Inflammatory macrophage (primary cell): ENCODE data around the gene SDK1.

ENCODE experiments used
- DNase-seq, 2 donors: peaks; one replicate each; pipeline ENCODE4 v3.0.0-alpha.2; 2020 to 2022

The SDK1 gene

DNA sequence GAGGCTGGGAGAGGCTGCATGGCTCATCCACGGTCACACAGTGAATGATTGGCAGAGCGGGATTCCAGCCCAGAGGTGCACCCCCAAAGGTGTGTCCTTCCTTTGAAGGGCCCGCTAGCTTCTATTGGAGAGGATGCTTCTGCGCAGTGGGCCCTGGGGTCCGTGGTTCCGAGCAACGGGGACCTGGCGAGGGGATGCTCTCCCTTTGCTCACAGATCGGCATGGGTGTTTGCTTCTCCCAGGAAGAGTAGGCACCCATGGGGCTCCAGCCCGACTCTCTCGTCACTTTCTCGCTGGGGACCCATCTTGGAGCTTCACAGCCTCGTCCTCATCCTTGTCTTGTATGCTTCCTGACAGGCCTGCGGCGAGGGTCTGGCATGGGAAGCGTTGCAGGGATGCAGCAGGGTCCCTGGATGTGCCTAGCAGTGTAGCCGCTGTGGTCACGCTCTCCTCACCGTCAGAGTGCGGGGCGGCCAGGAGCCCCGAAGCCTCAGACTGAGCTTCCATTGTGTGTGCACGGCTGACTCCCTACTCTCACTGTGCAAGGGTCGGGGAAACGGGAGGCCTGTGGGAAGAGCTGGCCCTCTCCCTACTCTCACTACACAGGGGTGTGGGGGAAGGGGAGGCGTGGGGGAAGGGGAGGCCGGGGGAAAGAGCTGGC is 842.6 kb downstream of the SDK1 start:
- no peak for DNase-seq

DNA sequence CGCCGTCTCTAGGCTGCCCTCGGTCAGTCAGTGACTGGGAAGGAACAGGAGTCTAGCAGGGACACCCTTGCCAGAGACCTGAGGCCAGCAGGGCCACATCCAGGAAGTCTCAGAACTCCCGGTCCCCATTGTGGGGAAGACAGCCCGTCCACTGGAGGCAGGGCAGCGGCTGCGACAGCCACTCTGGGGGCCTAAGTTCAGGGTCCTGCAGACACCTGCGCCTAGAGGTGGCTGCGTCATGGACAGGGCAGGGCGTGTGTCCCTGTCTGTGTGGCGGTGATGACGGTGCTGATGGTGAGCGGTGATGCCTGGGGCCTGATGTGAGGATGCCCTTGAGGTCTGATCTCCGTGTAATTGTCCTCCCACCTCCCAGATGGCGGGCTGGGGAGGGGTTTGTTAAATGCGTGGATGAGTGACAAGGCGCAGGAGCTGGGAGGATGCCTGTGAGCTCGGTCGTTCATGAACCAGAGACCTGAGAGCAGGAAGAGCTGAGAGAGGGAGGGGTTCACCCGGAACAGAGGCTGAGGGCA is 843.2 kb downstream of the SDK1 start:
- DNase-seq: no peak

DNA sequence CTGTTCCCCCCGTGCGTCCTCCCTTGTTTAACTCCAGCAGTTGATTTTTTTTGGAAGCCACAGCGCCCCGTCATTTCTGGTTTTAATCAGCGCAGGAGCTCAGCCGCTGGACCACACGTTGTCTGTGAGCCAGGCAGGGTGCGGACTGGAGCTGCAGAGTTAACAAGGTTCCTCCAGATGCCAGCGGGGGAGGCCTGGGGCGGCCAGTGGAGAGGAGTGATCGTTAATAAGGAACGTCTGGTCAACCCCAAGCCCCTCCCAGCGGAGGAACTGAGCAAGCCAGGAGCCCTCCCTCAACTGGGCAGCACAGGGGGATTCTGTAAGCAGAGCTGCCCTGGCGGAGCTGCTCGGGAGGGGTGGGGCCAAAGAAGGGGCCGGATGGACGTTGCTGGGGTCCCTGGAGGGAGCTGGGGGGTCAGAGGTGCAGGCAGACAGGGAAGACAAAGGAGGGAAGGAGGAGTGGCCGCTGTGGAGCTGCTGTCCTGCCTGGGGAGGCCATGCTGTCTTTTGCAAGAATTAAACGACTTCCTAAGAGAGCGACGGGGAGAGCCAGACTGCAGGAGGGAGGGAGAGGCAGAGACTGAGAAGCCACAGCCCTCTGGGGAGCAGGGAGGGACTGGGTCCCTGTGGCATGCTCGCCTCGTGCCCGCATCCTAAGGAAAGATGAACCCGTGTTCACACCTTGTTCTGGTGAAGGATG is 843.9 kb downstream of the SDK1 start:
- no peak for DNase-seq

DNA sequence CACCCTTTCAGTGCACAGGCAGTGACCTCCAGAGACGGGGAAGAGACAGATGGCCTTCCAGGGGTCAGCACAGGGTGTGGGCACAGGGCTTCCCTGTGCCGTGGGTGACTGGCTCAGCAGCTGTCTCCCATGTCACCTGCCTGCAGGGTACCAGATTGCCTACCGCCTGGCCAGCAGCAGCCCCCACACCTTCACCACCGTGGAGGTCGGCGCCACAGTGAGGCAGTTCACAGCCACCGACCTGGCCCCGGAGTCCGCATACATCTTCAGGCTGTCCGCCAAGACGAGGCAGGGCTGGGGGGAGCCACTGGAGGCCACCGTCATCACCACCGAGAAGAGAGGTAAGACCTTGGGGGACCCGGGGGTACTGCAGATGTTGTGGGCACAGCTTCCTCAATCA is 844.5 kb downstream of the SDK1 start:
- DNase-seq: no peak

DNA sequence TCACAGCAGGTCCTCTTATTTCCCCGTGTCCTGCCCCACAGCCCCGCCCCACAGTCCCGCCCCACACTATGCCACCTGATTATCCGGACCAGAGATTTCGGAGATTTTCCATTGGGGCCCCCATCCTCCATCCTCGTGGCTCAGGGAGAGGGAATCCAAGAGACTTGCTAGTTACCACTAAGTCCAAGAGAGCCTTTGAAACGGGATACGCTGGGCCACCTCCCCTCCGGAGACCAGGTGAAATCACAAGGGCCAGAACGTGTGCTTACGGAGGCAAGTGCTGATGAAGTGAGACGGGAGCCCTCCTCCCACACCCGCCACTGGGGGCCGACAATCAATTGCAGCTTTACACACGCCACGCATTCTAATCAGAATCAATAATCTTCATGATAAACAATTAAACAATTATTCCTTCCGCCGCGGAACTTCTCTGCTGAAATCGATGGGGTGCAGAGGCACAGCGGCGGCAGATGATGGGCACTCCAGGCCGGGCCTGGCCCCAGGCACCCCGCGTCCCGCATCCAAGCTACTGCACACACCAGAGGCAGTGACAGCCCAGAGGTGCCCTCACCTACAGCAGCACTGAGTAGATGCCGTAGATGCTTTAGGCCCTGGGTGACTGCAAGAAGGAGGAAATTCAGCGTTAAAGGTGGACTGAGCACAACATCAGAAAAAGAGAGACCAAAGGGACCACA is 847.0 kb downstream of the SDK1 start:
- no peak for DNase-seq

DNA sequence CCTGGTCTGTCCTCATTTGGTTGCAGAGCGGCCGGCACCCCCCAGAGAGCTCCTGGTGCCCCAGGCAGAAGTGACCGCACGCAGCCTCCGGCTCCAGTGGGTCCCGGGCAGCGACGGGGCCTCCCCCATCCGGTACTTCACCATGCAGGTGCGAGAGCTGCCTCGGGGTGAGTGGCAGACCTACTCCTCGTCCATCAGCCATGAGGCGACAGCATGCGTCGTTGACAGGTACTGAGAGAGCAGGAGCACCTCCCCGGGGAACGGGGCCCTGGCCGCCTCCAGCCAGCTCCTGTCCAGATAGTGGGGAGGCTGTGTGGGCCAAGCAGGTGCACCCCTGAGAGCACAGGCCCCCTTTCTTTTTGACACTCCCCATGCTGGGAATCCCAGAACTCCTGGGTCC is 848.2 kb downstream of the SDK1 start:
- no peak for DNase-seq

DNA sequence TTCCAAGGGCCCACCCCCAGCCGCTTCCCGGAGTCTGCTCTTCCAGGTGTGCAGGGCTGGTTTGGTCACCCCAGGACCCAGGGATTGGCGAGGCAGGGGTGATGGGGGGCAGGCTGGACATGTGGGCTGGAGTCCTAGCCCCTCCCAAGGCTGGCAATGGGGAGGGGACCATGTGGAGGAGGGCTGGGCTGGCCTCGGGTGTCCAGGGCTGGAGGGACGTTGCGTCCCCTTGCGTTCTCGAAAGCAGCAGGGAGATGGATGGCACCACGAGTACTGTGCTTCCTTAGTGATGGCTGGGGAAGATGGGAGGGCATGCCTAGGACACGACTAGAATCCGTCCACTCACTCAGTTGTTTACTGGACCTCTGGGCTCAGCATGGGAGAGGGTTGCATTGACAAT is 848.6 kb downstream of the SDK1 start:
- no peak for DNase-seq

DNA sequence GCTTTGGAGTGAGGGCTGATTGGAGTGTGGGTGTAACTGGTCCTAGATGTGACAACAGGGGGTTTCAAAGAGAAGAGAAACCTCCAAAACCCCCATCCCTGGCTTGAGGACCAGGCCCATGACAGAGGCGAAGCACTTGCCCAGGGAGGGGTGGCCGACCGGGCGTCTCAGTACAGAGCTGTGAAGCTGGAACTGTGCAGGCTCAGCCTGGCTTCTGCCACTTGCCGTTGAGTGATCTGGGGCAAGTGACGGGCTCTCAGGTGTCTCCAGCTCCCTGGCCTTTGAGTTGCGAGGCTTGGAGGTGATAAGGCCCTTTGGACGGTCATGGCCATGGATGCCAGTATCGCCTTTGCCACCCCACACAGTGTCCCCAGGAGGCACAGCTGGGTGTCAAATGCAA is 849.7 kb downstream of the SDK1 start:
- DNase-seq: no peak

DNA sequence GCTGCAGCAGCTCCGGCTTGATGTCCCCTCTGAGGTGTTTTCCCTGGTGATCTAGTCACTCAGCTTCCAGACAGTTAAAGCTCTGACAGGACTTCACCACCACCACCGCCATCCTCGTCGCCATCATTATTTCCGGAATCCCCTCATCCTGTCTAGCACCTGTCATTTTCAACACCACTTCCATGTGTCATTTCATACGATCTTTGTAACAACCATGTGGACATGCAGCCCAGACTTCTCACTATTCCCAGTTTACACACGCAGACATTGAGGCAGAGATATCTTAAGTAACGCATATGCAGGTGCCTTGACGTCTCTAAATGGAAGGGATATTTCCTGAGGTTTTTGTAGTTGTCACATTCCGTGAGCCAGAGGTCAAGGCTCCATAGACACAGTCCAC is 850.5 kb downstream of the SDK1 start:
- DNase-seq: no peak

DNA sequence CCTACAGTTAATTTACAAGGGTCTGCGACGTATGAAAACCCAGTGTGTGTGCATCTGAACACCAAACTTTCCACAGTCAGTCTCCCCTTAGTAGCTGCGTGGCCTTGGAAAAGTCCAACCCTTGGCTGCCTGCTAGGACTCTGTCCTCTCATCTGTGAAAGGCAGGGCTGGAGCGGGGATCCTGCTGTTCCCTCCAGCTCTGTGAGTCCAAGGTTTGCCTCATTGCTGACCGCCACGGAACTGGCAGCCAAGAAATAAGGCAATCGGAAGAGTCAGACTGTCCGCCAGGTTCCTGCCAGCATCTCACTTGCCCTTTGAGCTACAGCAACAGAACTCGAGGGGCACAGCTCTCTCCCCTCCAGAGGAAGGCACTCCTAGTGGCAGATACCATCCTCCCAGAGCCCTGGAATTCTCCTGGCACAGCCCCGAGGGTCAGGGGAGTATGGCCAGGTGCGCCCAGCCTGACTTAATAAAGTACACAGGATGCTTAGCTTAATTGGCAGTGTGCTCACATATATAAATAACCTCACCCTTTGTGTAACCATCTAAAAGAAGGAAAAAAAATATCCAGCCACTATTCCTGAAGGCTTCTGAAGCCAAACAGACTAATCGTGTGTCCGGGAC is 851.0 kb downstream of the SDK1 start:
- DNase-seq: no peak

DNA sequence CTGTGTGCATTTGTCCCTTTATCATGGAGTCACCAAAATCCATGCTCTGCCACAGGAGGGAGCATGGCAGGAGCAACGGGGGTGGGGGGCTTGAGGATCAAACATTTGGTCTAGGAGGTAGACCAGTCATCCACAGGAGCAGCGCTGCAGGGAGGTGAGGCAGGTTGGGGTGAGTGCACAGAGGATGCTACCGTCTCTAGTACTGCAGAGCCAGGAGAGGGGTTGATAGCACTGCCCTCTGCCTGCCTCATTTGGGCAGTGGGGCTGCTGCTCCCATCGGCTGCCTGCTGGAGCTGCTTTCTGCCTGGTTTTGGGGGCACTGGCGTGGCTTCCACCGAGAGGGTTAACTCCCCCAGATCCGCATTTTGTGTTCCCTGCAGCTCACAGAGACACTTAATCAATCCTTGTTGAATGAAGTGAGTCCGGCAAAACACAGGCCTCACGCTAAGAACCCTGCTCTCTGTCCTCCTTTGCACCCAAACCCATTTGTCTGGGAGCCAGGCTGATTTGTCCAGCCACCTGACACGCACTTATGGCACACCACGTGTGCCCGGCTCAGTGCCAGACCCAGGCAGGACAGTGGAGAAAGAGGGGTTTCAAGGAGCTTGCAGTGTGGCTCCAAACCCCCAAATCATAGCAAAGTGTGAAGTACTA is 854.0 kb downstream of the SDK1 start:
- no peak for DNase-seq

DNA sequence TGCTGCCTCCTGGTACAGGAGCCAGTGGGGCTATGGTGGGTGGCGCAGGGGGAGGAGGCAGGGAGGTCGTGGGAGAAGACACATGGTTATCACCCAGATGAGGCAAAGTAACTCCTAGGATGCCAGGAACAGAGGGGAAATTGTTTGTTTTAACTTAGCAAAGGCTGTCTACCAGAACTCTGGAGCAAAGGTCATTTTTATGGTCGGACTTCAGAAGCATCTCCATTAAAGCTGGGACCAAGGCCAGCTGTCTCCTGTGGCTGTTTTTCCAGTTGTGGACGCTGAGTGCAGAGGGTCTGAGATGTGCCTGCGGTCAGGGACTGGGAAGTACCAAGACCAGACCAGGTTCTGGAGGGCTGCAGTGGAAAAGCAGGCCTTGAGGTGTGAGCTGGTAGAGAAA is 855.1 kb downstream of the SDK1 start:
- DNase-seq: no peak

DNA sequence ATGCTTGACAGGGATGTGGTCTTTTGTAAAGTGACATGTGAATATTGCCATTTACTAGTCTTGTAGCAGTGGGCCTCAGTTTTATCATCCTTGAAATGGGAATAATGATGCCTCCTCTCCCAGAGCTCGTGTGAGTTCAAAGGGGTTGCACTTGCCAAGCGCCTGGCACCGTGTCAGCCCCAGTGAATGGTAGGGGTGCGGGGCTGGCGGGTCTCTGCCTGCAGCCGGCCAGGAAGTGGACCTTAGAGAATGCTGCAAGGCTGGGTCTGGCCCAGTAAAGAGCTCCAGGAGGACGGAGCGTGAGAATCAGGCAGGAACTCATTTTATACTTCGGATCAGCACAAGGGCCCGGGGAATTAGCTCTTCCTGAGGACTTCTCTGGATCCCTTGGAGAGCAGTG is 856.6 kb downstream of the SDK1 start:
- no peak for DNase-seq

DNA sequence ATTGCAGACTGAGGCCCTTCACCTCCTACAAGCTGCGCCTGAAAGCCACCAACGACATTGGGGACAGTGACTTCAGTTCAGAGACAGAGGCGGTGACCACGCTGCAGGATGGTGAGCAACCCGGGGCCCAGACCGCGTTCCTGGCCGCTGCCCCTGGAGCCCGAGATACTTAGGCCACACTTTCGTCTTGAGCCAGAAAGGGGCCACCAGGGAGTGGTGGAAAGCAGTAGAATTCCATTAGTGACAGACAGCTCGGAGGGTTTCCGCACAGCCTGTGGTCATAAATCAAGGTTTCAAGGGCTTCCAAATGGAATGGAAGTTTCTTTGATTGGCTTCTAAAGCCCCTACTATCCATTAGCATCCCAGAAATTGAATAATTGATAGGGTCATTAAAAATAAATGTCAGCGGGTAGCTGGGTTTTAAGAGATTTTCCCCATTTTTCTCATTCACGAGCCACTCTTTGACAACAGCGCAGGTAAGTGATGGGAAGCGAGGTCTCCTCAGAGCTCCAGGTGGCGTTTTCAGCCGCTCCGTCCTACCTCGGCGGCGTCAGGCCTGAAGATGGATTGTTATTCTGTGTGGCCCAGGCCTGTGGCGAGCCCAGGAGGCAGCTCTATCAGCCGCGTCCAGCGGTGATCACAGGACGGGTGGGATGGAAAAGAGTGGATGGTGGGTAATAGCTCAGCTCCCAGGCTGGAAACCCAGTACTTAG is 857.5 kb downstream of the SDK1 start:
- no peak for DNase-seq

DNA sequence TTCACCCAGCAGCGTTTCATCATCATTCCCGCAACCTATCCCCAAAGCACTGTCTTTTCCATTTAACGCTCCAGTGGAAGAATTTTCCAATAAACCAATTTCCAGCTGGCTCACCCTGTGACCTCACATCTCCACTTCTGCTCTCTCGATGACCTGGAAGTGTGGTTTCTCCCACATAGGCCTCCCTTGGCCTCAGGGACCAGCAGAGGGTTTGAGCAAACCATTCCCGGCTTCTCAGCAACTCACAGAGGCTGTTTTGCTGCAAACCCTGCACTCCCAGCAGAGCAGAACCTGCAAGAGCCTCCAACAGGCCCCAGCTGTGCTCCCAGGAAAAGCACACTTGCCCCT is 858.1 kb downstream of the SDK1 start:
- no peak for DNase-seq

DNA sequence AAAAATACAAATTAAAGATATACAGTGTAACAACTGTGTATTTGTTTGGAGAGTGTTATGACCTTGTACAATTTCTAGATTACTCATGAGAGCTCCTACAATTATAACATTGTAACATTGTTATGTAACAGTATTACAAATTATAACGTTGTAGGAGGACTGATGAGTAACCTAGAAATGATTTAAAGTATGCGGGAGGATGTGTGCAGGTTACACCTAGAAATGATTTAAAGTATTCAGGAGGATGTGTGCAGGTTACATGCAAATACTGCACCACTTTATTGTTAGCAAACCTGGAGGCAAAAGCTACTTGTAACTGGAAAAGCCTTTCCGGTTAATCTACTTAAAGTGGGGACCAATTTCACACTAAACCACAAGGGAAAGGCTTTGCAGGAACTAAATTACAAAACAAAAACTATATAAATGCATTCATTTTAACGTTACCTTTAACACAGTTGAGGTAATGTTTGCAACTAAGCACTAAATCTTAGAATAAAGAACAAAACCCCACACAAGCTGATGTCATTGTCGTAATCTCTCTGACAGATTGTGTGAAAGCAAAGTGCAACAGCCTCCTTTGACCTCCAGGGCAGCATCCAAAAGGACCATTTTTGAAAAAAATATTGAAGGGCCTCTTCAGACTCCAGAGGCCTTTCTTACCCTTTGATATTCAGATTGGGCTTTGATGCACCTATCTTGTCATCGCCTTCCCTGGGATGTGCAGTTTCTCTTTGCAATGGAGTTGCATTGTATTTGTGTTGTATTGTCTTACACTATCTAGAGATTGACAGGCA is 858.9 kb downstream of the SDK1 start:
- DNase-seq: no peak

DNA sequence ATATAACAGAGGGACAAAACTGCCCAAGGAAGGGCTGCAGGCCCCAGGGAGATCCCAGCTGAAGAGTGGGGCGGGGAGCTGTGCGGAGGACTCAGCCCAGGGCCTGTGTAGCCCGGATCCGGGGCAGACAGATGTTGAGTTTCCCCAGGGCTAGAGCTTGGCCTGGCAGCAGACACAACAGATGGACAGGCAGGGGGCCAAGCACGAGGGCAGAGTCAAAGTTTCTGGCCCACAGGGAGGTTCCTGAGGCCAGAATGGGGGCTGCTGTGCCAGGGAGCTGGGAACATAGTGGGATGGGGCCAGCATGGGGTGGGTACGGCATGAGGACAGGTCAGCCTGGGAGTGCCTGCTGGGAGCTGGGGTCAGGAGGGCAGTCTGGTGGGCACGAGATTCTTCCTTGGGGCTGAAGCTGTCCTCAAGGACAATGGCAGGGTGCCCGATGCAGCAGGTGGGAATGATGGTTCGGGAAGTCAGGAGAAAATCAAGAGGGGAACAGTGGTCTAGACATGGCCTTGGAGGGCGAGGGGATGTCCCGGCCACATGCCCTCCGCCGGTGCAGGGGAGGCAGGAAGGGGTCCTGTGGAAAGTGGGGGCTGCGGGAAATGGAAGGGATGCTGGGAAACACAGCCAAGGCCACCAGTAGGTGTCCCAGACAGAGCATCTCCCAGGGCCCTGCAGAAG is 862.0 kb downstream of the SDK1 start:
- DNase-seq: no peak

DNA sequence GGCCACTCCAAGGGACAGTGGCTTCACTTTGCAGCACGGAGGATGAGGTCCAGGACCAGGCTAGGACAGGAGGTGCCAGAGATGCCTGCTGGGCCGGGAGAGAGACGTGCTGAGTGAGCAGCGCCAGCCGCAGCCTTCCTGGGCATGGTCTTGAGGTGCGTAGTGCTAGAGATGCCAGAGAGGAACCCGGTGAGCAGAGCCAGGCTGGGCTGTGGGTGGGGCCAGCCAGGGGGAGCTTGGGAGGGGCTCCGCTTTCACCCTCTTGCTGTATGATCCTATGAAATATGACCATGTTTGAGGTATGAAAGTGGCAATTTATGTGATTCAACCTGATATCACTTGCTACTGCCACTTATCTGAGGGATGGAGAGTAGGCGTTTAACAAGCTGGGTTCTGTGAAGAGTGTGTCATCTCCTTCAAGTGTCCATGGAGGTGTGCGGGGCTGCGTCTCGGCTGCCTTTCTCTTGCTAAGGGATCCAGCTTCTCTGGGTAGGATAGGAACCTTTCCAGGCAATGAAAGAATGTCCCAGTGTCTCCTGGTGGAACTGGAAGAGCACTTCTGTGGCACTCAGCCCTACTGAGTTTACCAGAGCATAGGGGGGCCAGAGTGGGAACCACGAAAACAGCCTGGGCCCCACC is 862.6 kb downstream of the SDK1 start:
- DNase-seq: no peak

DNA sequence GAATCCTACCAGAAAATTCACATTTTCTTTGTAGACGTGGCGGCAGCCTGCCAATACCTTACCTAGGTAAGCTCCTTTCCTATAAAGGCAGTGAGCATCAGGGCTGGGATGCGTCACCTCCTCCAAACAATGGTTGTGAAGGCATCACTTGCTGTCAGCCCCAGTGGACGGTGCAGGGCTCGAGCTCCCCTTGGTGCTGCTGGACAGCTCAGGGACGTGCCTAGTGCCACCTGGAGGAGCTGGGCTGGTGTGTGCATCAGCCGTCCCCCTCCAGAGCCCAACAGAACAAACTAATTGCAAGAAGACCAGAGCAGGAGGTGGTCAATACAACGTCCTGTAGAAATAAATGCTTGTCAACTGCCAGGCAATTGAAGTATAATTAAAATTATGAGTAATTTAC is 863.5 kb downstream of the SDK1 start:
- DNase-seq: no peak

DNA sequence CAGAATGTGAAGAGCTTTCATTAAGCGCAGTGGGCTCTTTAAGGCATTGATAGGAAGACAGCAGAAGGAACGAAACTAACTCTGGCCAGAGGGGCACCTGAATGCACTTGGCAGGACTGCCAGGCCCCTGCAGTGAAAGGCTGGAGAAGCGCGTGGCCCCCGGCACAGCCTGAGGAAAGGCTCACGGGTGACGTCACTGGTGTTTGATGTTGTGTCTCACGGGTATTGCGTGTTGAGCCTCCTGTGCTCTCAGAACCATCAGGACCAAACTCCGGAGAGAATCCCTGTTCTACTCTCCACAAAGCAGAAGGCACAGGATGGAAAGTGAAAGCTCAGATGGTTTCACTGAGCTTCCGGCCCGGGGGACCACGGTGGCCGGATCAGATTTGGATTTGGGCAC is 865.3 kb downstream of the SDK1 start:
- DNase-seq: no peak
